ENCODE measurements around the gene MXD3.

- TF ChIP-seq CTCF (conservative IDR thresholded peaks at IDR 0.05; ENCODE audit: low read depth in 2 of 2) (no peak), REST (IDR thresholded peaks at IDR 0.05; ENCODE audit: unreplicated experiment) (no peak), POLR2AphosphoS5 (IDR thresholded peaks at IDR 0.05; ENCODE audit: low read depth) (no peak), CREB1 (CRISPR knock-in tag; IDR thresholded peaks at IDR 0.05; ENCODE audit: low read depth) (no peak), ZNF331 (CRISPR knock-in tag; IDR thresholded peaks at IDR 0.05; ENCODE audit: low read depth) (no peak), EZH2 (IDR thresholded peaks at IDR 0.05; ENCODE audit: low read depth, unreplicated experiment) (no peak), EZH2phosphoT487 (IDR thresholded peaks at IDR 0.05; ENCODE audit: unreplicated experiment) (no peak), JUNB (IDR thresholded peaks at IDR 0.05; ENCODE audit: unreplicated experiment) (no peak)
Observed at GRCh38 chr5:177265395-177265794, 46.3 kb downstream of the MXD3 start.

Data from GM23338 (cell line).